VCaP (cell line): ENCODE measurements around the gene SIX3.

Source experiments
- H3K27ac ChIP-seq: fragments of 450-650 bp; 2 replicates; pipeline ENCODE4 v1.5.1; 2017
- CTCF ChIP-seq: fragments of 450-650 bp; conservative IDR thresholded peaks from 2 replicates; pipeline ENCODE4 v1.5.1; 2017; ENCODE audit warnings: mild to moderate bottlenecking, moderate library complexity

SIX3 gene

GRCh38 chr2:44940049-44940494 is 1.4 kb upstream of the SIX3 start:
- TF ChIP-seq CTCF = no peak
- H3K27ac ChIP-seq = no peak overlapping the region

GRCh38 chr2:44940732-44941464 is 604 bp upstream of the SIX3 start:
- H3K27ac ChIP-seq = no peak overlapping the region; the same call in 1 of the 2 replicates
- no peak for TF ChIP-seq CTCF

DNA sequence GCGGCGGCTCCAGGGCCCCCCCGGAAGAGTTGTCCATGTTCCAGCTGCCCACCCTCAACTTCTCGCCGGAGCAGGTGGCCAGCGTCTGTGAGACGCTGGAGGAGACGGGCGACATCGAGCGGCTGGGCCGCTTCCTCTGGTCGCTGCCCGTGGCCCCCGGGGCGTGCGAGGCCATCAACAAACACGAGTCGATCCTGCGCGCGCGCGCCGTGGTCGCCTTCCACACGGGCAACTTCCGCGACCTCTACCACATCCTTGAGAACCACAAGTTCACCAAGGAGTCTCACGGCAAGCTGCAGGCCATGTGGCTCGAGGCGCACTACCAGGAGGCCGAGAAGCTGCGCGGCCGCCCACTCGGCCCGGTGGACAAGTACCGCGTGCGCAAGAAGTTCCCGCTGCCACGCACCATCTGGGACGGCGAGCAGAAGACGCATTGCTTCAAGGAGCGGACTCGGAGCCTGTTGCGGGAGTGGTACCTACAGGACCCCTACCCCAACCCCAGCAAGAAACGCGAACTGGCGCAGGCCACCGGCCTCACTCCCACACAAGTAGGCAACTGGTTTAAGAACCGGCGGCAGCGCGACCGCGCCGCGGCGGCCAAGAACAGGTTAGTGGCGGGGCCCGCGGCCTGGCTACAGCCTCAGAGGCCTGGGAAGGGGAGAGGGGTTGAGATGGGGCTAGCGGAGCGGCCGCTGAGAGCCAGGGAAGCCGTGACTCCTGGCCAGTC is 965 bp downstream of the SIX3 start:
- no peak for TF ChIP-seq CTCF
- H3K27ac ChIP-seq = no peak overlapping the region

DNA sequence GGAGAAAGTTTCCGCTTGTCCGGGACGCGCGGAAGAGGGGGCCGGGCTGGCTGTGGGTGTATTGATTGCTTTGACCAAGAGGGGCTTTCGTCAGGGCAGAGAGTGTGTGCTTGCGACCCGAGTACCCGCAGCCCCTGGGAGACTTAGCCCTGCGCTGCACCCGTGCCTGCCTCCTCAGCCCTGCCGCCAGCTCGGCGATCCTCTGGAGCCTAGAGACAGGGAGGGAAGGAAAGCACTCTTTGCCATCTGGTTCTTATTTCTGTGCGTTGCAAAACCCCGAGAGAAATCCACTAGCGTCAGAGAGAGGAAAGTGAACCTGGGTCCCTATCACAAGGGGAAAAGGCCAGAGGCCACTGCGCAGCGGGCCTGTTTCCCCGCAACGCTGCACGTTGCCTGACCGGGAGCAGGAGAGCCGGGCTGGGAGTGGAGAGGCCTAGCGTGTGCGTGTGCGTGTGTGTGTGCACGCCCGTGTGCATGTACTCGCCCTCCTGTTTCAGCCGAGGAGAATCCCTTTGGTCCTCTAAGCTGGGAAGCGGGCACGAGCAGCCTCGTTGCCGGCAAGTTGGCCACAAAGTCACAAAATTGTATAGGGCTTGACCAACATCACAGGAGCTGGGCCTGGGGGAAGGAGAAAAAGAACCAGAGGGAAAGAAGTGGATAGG is 1.7 kb downstream of the SIX3 start:
- no peak overlapping the region for H3K27ac ChIP-seq
- TF ChIP-seq CTCF = no peak

DNA sequence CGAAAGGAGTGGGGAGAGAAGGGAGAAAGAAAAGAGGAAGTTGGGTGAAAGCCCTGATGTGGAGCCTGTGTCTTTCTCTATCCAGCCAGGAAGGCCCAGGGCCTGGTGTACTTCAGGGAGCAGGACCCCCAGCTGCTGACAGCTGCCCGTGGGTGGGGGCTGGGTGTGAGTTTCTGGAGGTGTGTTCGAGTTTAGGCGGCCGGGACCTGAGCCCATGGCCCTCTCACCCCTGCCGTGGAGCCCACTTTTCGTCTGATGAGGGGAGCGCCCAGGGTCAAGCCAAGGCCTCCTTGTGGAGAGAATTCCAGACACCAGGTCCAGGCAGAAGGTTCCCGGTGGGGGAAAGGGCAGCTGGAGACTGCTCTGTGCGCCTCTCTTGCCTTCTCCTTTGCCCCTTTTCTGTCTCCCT is 2.2 kb downstream of the SIX3 start:
- H3K27ac ChIP-seq = no peak overlapping the region
- TF ChIP-seq CTCF = no peak

GRCh38 chr2:44944102-44944951 is 2.8 kb downstream of the SIX3 start:
- TF ChIP-seq CTCF = no peak
- no peak overlapping the region for H3K27ac ChIP-seq
